Transverse colon (tissue), 4 donors: Measurements from ENCODE around the gene KIDINS220. TPM values are rescaled to one million over a fixed set of nuclear protein-coding genes. Genes with fewer than 3 reads are reported as not detected.
"Not testable (repeated sequence)": the region's sequence is repeated elsewhere in the genome, so short reads cannot be mapped to it uniquely, and the experiment has no call there.

Experiments
- DNase-seq: peaks from one replicate; pipeline ENCODE4 v3.0.0-alpha.2; 2019
- H3K27ac ChIP-seq, 4 donors: fragments of 200-600 bp; sonication (generic); 2 replicates each; pipeline ENCODE4 v1.5.1; 2016 to 2018; ENCODE audit warnings: inconsistent platforms in 4 of 4
- H3K27me3 ChIP-seq: fragments of 200-600 bp; sonication (generic); 2 replicates; pipeline ENCODE4 v1.5.1; 2017; ENCODE audit warnings: inconsistent platforms
- H3K36me3 ChIP-seq, 4 donors: fragments of 200-600 bp; sonication (generic); 2 replicates each; pipeline ENCODE4 v1.5.1; 2017 to 2019; ENCODE audit warnings: inconsistent platforms in 4 of 4
- H3K4me1 ChIP-seq, 4 donors: fragments of 200-600 bp; sonication (generic); 2 replicates each; pipeline ENCODE4 v1.5.1; 2017 to 2020; ENCODE audit warnings: inconsistent platforms in 4 of 4
- H3K4me3 ChIP-seq, 4 donors: fragments of 200-600 bp; sonication (generic); 1 replicate in 1 of 4; 2 replicates in 3 of 4; pipeline versions ENCODE4 v1.5.1 to v1.6.1; 2017 to 2019; ENCODE audit warnings: inconsistent platforms in 4 of 4
- H3K9me3 ChIP-seq, 2 donors: fragments of 200-600 bp; sonication (generic); 2 replicates each; pipeline ENCODE4 v1.5.1; 2017 to 2019; ENCODE audit warnings: inconsistent platforms in 2 of 2
- EP300 ChIP-seq: sonication (generic); formaldehyde crosslinking; IDR thresholded peaks from one replicate; pipeline ENCODE4 v1.6.1; 2017; ENCODE audit warnings: antibody characterized with exemption, low read depth
- POLR2A ChIP-seq: fragments of 450-650 bp; IDR thresholded peaks from one replicate; pipeline ENCODE4 v1.6.1; 2016; ENCODE audit warnings: antibody characterized with exemption, mild to moderate bottlenecking, moderate library complexity
- POLR2AphosphoS5 ChIP-seq, 3 donors: sonication (generic); formaldehyde crosslinking; IDR thresholded peaks; one replicate each; pipeline ENCODE4 v1.6.1; 2016; ENCODE audit warnings: antibody characterized with exemption in 3 of 3
- WGBS, 2 donors: methylation state at CpG; one replicate each; pipeline ENCODE4 v1.1.5; 2018; ENCODE audit warnings: low coverage in 1 of 2; 5-methylcytosine and 5-hydroxymethylcytosine counted together
- in situ Hi-C, 4 donors: fragments of 200-750 bp; cut with MboI; loops; one replicate each; pipeline versions ENCODE4 v1.15.0 to v1.15.1; 2017; ENCODE audit warnings: low sequenced_read_pairs in 3 of 4, low pct_ligation_motif_present in 1 of 4, low pct_unique_long_range_greater_than_20kb in 1 of 4
- intact Hi-C: fragments of 100-400 bp; cut with DNase I; formaldehyde crosslinking; loops from one replicate; pipeline ENCODE4 v1.15.1; 2023; ENCODE audit warnings: low total_unique reads
- total RNA-seq, 4 donors: library from RNA; depleted of rRNA; stranded (reverse); fragments of >200 nt; gene quantifications; one replicate each; pipeline ENCODE4 v1.1.0, GENCODE V29; 2016
- TF ChIP-seq, protein P1 (sequence below), 5 experiments: fragments of 200-600 bp in 3 of 5; fragments of 450-650 bp in 2 of 5; sonication (generic) in 3 of 5; IDR thresholded peaks; 1 replicate in 2 of 5; 2 replicates in 3 of 5; pipeline ENCODE4 v1.5.1; 2016 to 2017; ENCODE audit warnings: antibody characterized with exemption in 5 of 5, inconsistent platforms in 3 of 5, mild to moderate bottlenecking in 2 of 5, moderate library complexity in 1 of 5

The KIDINS220 gene
- total RNA-seq, 4 donors from 2014 or later = 79.3 to 110 (median 85.9) TPM

- DNase-seq = no peak
- H3K27ac ChIP-seq = no peak overlapping the region
- no peaks in the 10 kb centered on the region for H3K9me3 ChIP-seq
- H3K4me1 ChIP-seq = no peaks in the 10 kb centered on the region
- H3K4me3 ChIP-seq = no peak overlapping the region
- 93 to 95% methylated on average over 5 to 10 of the region's 10 CpGs for WGBS, 2 donors
- in situ Hi-C loops = no loop called here
- H3K27me3 ChIP-seq = no peaks in the 10 kb centered on the region
- intact Hi-C loops = no loop called here
- H3K36me3 ChIP-seq = peaks cover 0 to 75% (median 30%) of the 10 kb centered on the region in 4 donors
- TF ChIP-seq EP300 (no peak), POLR2AphosphoS5 (IDR thresholded peaks at IDR 0.05) (no peak), POLR2A (no peak)
- TF ChIP-seq, protein P1, sequence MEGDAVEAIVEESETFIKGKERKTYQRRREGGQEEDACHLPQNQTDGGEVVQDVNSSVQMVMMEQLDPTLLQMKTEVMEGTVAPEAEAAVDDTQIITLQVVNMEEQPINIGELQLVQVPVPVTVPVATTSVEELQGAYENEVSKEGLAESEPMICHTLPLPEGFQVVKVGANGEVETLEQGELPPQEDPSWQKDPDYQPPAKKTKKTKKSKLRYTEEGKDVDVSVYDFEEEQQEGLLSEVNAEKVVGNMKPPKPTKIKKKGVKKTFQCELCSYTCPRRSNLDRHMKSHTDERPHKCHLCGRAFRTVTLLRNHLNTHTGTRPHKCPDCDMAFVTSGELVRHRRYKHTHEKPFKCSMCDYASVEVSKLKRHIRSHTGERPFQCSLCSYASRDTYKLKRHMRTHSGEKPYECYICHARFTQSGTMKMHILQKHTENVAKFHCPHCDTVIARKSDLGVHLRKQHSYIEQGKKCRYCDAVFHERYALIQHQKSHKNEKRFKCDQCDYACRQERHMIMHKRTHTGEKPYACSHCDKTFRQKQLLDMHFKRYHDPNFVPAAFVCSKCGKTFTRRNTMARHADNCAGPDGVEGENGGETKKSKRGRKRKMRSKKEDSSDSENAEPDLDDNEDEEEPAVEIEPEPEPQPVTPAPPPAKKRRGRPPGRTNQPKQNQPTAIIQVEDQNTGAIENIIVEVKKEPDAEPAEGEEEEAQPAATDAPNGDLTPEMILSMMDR (IDR thresholded peaks at IDR 0.05) = no peak
Observed at GRCh38 chr2:8732601-8733000, 104.8 kb downstream of the KIDINS220 start.

- Histone ChIP-seq H3K9me3 (no peaks in the 10 kb centered on the region), H3K27ac (no peak overlapping the region), H3K4me1 (no peaks in the 10 kb centered on the region), H3K36me3 (peaks cover 0 to 55% (median 27%) of the 10 kb centered on the region in 4 donors), H3K4me3 (no peak overlapping the region), H3K27me3 (no peaks in the 10 kb centered on the region)
- in situ Hi-C loops (no loop called here), intact Hi-C loops (no loop called here)
- WGBS, 2 donors = 88 to 96% methylated on average over 9 of the region's 9 CpGs
- DNase-seq = no peak
- TF ChIP-seq POLR2A (no peak), EP300 (no peak), POLR2AphosphoS5 (IDR thresholded peaks at IDR 0.05) (no peak)
- TF ChIP-seq, protein P1 (IDR thresholded peaks at IDR 0.05) = no peak
Observed at GRCh38 chr2:8729939-8730338, 107.5 kb downstream of the KIDINS220 start.

GRCh38 chr2:8729101-8729500 lies 108.3 kb downstream of the KIDINS220 start:
- not testable (repeated sequence) for H3K4me1 ChIP-seq
- peaks cover 0 to 50% (median 25%) of the 10 kb centered on the region in 4 donors for H3K36me3 ChIP-seq

DNA sequence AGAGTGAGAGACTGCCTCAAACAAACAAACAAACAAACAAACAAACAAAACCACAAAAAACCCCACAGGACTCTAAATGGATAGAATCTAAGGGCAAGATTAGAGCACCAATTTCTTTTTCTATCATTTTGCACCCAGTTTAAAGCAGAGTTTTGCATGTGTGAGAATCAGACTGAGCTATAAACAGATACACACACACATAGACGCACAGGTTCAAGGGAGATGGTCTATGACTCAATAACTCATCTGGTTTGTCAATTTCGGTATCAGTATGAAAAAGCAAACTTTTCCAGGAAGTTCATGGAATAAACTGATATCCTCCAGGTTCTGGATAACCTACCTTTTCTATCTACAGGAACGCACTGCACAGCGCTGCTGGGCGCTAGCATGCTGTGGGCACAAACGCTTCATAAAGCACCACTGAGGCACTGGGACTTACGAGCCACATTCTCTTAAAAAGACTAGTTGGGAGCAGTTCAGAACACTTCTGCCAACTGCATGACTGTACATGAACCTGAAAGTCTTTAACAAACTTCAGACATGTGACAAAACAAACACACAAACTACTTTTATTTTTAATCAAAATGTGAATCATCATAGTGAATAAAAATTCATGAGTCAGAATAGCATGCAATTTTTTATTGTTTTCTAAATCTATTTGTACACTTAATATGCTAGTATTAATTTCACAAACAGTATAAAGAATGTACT lies 109.0 kb downstream of the KIDINS220 start:
- no peak for DNase-seq
- intact Hi-C loops = no loop called here
- no peaks in the 10 kb centered on the region for H3K27me3 ChIP-seq
- no peak overlapping the region for H3K4me3 ChIP-seq
- in situ Hi-C loops = no loop called here
- 97 to 98% methylated on average over 6 to 7 of the region's 7 CpGs for WGBS, 2 donors
- TF ChIP-seq POLR2A (no peak), POLR2AphosphoS5 (IDR thresholded peaks at IDR 0.05) (no peak), EP300 (no peak)
- TF ChIP-seq, protein P1 (IDR thresholded peaks at IDR 0.05) = no peak
- H3K9me3 ChIP-seq = no peaks in the 10 kb centered on the region
- peaks cover 0 to 44% (median 20%) of the 10 kb centered on the region in 4 donors for H3K36me3 ChIP-seq
- no peak overlapping the region for H3K27ac ChIP-seq
- H3K4me1 ChIP-seq = no peaks in the 10 kb centered on the region

More at GRCh38 chr2:8729101-8729500, 108.3 kb downstream of the KIDINS220 start:
- H3K27me3 ChIP-seq, H3K4me3 ChIP-seq, DNase-seq, H3K9me3 ChIP-seq, intact Hi-C loops, H3K27ac ChIP-seq, in situ Hi-C loops: not testable (repeated sequence)
- 89 to 90% methylated on average over 5 of the region's 5 CpGs for WGBS, 2 donors

DNA sequence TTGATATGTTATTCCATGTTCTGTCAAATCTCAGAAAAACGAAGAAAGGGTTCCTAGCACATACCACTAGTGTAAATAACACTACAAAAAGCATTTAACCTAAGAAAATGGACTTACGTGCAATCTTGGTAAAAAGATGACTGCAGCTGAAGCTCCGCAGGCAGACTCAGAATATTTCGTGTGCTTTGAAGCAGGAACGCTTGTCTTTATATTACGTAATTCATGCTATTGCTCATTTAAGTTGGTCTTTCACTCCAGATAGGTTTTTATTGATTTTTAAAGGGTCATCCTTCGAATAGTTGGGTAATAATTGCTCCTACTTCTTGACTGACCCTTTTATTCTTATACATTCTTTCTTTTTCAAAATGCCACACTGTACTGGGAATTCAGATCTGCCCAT lies 111.6 kb downstream of the KIDINS220 start:
- no peak for DNase-seq
- no peaks in the 10 kb centered on the region for H3K9me3 ChIP-seq
- intact Hi-C loops (no loop called here), in situ Hi-C loops (no loop called here)
- H3K36me3 ChIP-seq = peaks cover 0 to 20% (median 7%) of the 10 kb centered on the region in 4 donors
- TF ChIP-seq, protein P1 (IDR thresholded peaks at IDR 0.05) = no peak
- TF ChIP-seq EP300 (no peak), POLR2AphosphoS5 (IDR thresholded peaks at IDR 0.05) (no peak), POLR2A (no peak)
- 84 to 91% methylated on average over 7 of the region's 7 CpGs for whole genome bisulfite sequencing, 2 donors
- no peaks in the 10 kb centered on the region for H3K4me1 ChIP-seq
- no peak overlapping the region for H3K4me3 ChIP-seq
- H3K27ac ChIP-seq = no peak overlapping the region
- no peaks in the 10 kb centered on the region for H3K27me3 ChIP-seq
